ENCODE data around the gene FAM117B. TPM values are rescaled to one million over a fixed set of nuclear protein-coding genes. Genes with fewer than 3 reads are reported as not detected.

The FAM117B gene
- total and polyA plus RNA-seq, 4 experiments from 2014 or later = 4.8 to 27.1 (median 19.1) TPM

GRCh38 chr2:202815548-202816360, 181.0 kb downstream of the FAM117B start:
- no peaks in the 10 kb centered on the region for H3K9me3 ChIP-seq (ENCODE audit: control insufficient read depth in 1 of 2, low read length in 2 of 2)
- no peak for DNase-seq
- POLR2A ChIA-PET (ENCODE audit: partially characterized antibody) = no interaction called here
- peak overlapping the region in 1 of 7 donors; percentile 57 for H3K27ac Mint-ChIP-seq
- H3K4me3 ChIP-seq (ENCODE audit: low read length in 2 of 2) = no peak overlapping the region
- no peaks in the 10 kb centered on the region for H3K4me1 Mint-ChIP-seq
- no peak overlapping the region for H3K4me3 Mint-ChIP-seq
- H3K36me3 ChIP-seq (ENCODE audit: insufficient read depth, low read length) = no peaks in the 10 kb centered on the region
- CTCF ChIA-PET (ENCODE audit: partially characterized antibody) = no interaction called here
- H3K27ac ChIP-seq (ENCODE audit: low read depth, low read length) = no peak overlapping the region
- no peaks in the 10 kb centered on the region for H3K4me1 ChIP-seq (ENCODE audit: insufficient read depth, low read length)
- H3K36me3 Mint-ChIP-seq = peaks cover 2 to 16% of the 10 kb centered on the region in 2 donors
- no peaks in the 10 kb centered on the region for H3K27me3 Mint-ChIP-seq
- intact Hi-C loops (cut with micrococcal nuclease) = no loop called here
- no peaks in the 10 kb centered on the region for H3K27me3 ChIP-seq (ENCODE audit: insufficient read depth, low read length)
- peaks cover 0 to 21% (median 8%) of the 10 kb centered on the region in 8 donors for H3K9me3 Mint-ChIP-seq

- peaks cover 0 to 12% of the 10 kb centered on the region in 2 donors for H3K36me3 Mint-ChIP-seq
- ChIA-PET CTCF (ENCODE audit: partially characterized antibody) (no interaction called here), POLR2A (ENCODE audit: partially characterized antibody) (no interaction called here)
- H3K4me3 Mint-ChIP-seq = no peak overlapping the region
- no peaks in the 10 kb centered on the region for H3K4me1 Mint-ChIP-seq
- Histone ChIP-seq H3K27me3 (ENCODE audit: insufficient read depth, low read length) (no peaks in the 10 kb centered on the region), H3K4me1 (ENCODE audit: insufficient read depth, low read length) (no peaks in the 10 kb centered on the region), H3K4me3 (ENCODE audit: low read length in 2 of 2) (no peak overlapping the region), H3K9me3 (ENCODE audit: control insufficient read depth in 1 of 2, low read length in 2 of 2) (no peaks in the 10 kb centered on the region), H3K36me3 (ENCODE audit: insufficient read depth, low read length) (no peaks in the 10 kb centered on the region), H3K27ac (ENCODE audit: low read depth, low read length) (no peak overlapping the region)
- H3K27me3 Mint-ChIP-seq = no peaks in the 10 kb centered on the region
- H3K9me3 Mint-ChIP-seq = peaks cover 0 to 14% (median 2%) of the 10 kb centered on the region in 8 donors
- intact Hi-C loops (cut with micrococcal nuclease) = no loop called here
- no peak for DNase-seq
- no peak overlapping the region for H3K27ac Mint-ChIP-seq
Observed at GRCh38 chr2:202817771-202818170, 183.0 kb downstream of the FAM117B start.

GRCh38 chr2:202818321-202818720, 183.6 kb downstream of the FAM117B start:
- Histone ChIP-seq H3K27ac (ENCODE audit: low read depth, low read length) (no peak overlapping the region), H3K4me3 (ENCODE audit: low read length in 2 of 2) (no peak overlapping the region), H3K4me1 (ENCODE audit: insufficient read depth, low read length) (no peaks in the 10 kb centered on the region), H3K36me3 (ENCODE audit: insufficient read depth, low read length) (no peaks in the 10 kb centered on the region), H3K27me3 (ENCODE audit: insufficient read depth, low read length) (no peaks in the 10 kb centered on the region), H3K9me3 (ENCODE audit: control insufficient read depth in 1 of 2, low read length in 2 of 2) (no peaks in the 10 kb centered on the region)
- H3K36me3 Mint-ChIP-seq = peaks cover 0 to 12% of the 10 kb centered on the region in 2 donors
- no peak overlapping the region for H3K27ac Mint-ChIP-seq
- peaks cover 0 to 12% (median 2%) of the 10 kb centered on the region in 8 donors for H3K9me3 Mint-ChIP-seq
- ChIA-PET CTCF (ENCODE audit: partially characterized antibody) (no interaction called here), POLR2A (ENCODE audit: partially characterized antibody) (no interaction called here)
- no peaks in the 10 kb centered on the region for H3K4me1 Mint-ChIP-seq
- no peaks in the 10 kb centered on the region for H3K27me3 Mint-ChIP-seq
- DNase-seq = peak in 1 of 5 donors; percentile 39
- H3K4me3 Mint-ChIP-seq = no peak overlapping the region
- intact Hi-C loops (cut with micrococcal nuclease) = no loop called here

Other genes with a start within 250 kb of the FAM117B start
- under 1 TPM; 0.50 to 0.58 TPM for gene ICA1L, start 236.8 kb downstream of the FAM117B start, total RNA-seq
- gene ICA1L, start 236.8 kb downstream of the FAM117B start, polyA plus RNA-seq = 1 to 10 TPM in 1 of 2 donors, under 1 TPM in 1; 0.45 to 1.8 TPM